GM21717 (cell line): ENCODE results near the gene MOCS3.

Experiments
- ATAC-seq: cut with Tn5 transposase; IDR thresholded peaks from one replicate; pipeline ENCODE4 v1.9.1; 2021; ENCODE audit warnings: mild to moderate bottlenecking, moderate library complexity; ENCODE audit not compliant: unreplicated experiment

MOCS3 gene

DNA sequence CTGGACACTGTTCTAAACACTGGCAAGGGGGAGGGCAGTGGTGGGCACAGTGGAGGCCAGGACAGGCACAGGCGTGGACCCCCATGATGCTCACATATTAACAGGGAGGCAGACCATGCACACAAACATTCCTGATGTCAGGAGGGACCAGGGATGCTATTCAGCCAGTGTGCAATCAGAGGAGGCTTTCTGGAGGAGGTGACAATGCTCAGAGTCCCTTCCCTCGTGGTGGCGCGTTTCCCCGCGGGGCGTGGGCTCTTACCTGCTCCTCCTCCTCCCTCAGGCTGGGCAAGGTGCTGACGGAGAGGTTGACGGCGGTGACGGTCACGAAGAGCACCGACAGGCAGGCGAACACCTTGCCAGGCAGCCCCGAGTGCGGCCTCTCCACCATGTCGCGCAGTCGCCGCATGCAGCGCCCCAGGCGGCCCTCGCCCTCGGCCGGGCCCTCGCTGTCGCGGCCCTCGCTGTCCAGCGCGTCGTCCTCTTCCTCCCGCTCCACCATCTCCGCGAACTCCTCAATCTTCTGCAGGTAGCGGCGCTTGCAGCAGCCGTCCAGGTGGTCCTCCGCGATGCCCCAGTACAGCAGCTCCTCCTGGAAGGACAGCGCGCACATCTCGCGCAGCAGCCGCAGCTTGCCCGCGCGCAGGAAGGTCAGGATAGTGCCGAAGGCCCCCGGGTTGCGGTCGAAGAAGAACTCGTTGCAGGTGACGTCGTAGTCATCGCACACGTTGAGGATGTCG is 50.9 kb downstream of the MOCS3 start:
- no peak for ATAC-seq

- no peak for ATAC-seq
Measured at GRCh38 chr20:51010043-51010365, 51.4 kb downstream of the MOCS3 start.

- ATAC-seq = no peak
Measured at GRCh38 chr20:51010932-51011331, 52.3 kb downstream of the MOCS3 start.

- no peak for ATAC-seq
Measured at GRCh38 chr20:51011479-51011878, 52.9 kb downstream of the MOCS3 start.

- no peak for ATAC-seq
Measured at GRCh38 chr20:51012357-51012756, 53.7 kb downstream of the MOCS3 start.
